NCI-H2196 (cell line): ENCODE results near the gene CENPN.
A peak's percentile ranks its signal among the peaks of the same experiment; 100 is the strongest.

Experiments
- DNase-seq: peaks from one replicate; lab custom pipeline; 2025; ENCODE audit not compliant: unreplicated experiment; lab: John Stamatoyannopoulos, UW

The CENPN gene

GRCh38 chr16:81029930-81030604 is 23.1 kb downstream of the CENPN start:
- DNase-seq = no peak

GRCh38 chr16:81035398-81035974 is 28.5 kb downstream of the CENPN start, which contains the start of gene ATMIN:
Gene ATMIN (plus strand): TSS chr16:81035842. CDS start chr16:81035871, 29 bp downstream.
- DNase-seq = peak; percentile 83

- DNase-seq = no peak
These were observed 29.1 kb downstream of the CENPN start for GRCh38 chr16:81035975-81036750.

- no peak for DNase-seq
These were observed 29.8 kb downstream of the CENPN start for GRCh38 chr16:81036751-81037350.

- no peak for DNase-seq
These were observed 33.1 kb downstream of the CENPN start for GRCh38 chr16:81040131-81040530.

GRCh38 chr16:81040842-81041241 is 33.8 kb downstream of the CENPN start:
- DNase-seq = no peak

GRCh38 chr16:81041696-81042095 is 34.7 kb downstream of the CENPN start:
- no peak for DNase-seq

GRCh38 chr16:81042821-81043220 is 35.8 kb downstream of the CENPN start:
- no peak for DNase-seq

- DNase-seq = no peak
These were observed 46.7 kb downstream of the CENPN start for GRCh38 chr16:81053761-81054160.

- no peak for DNase-seq
These were observed 53.7 kb downstream of the CENPN start for GRCh38 chr16:81060576-81061306.

GRCh38 chr16:81061307-81061640 is 54.3 kb downstream of the CENPN start:
- no peak for DNase-seq

- DNase-seq = no peak
These were observed 55.0 kb downstream of the CENPN start for GRCh38 chr16:81061871-81062608.

- DNase-seq = no peak
These were observed 59.7 kb downstream of the CENPN start for GRCh38 chr16:81066681-81067080.

GRCh38 chr16:81067166-81067565 is 60.2 kb downstream of the CENPN start:
- DNase-seq = no peak

- no peak for DNase-seq
These were observed 62.0 kb downstream of the CENPN start for GRCh38 chr16:81069063-81069462.

- DNase-seq = no peak
These were observed 64.0 kb downstream of the CENPN start for GRCh38 chr16:81070979-81071378.

- no peak for DNase-seq
These were observed 64.8 kb downstream of the CENPN start for GRCh38 chr16:81071805-81072204.

GRCh38 chr16:81073560-81074330 is 66.7 kb downstream of the CENPN start:
- no peak for DNase-seq

GRCh38 chr16:81076566-81077075 is 69.6 kb downstream of the CENPN start:
- DNase-seq = peak; percentile 81
